ENCODE measurements around the gene CCDC102B. TPM values are rescaled to one million over a fixed set of nuclear protein-coding genes. Genes with fewer than 3 reads are reported as not detected.

CCDC102B gene
- polyA plus RNA-seq, 1 donor, result 8.2 TPM

Other genes with a start within 250 kb of the CCDC102B start
- gene TMX3, start 83.0 kb upstream of the CCDC102B start, polyA plus RNA-seq, result 82.2 TPM

All from large intestine (tissue), 1 donor.